HG03342 (cell line): ENCODE results near the gene NR2F1.
A peak's percentile ranks its signal among the peaks of the same experiment; 100 is the strongest.

Source experiments
- ATAC-seq: cut with Tn5 transposase; IDR thresholded peaks from one replicate; pipeline ENCODE4 v1.9.1; 2021; ENCODE audit warnings: mild to moderate bottlenecking, moderate library complexity; ENCODE audit not compliant: unreplicated experiment

The NR2F1 gene

GRCh38 chr5:93603793-93604643 is 21.0 kb downstream of the NR2F1 start:
- no peak for ATAC-seq

- no peak for ATAC-seq
Measured at GRCh38 chr5:93604644-93605515, 21.9 kb downstream of the NR2F1 start.

- ATAC-seq = no peak
Measured at GRCh38 chr5:93606382-93606752, 23.3 kb downstream of the NR2F1 start.

- peak; percentile 60 for ATAC-seq
Measured at GRCh38 chr5:93607367-93608258, 24.6 kb downstream of the NR2F1 start.

- no peak for ATAC-seq
Measured at GRCh38 chr5:93608855-93609254, 25.8 kb downstream of the NR2F1 start.

- no peak for ATAC-seq
Measured at GRCh38 chr5:93609762-93610161, 26.7 kb downstream of the NR2F1 start.

- no peak for ATAC-seq
Measured at GRCh38 chr5:93610581-93611272, 27.7 kb downstream of the NR2F1 start.

GRCh38 chr5:93611273-93611975 is 28.4 kb downstream of the NR2F1 start:
- no peak for ATAC-seq

GRCh38 chr5:93611976-93612854 is 29.2 kb downstream of the NR2F1 start:
- ATAC-seq = no peak

GRCh38 chr5:93612855-93613243 is 29.8 kb downstream of the NR2F1 start:
- no peak for ATAC-seq

GRCh38 chr5:93616538-93617174 is 33.6 kb downstream of the NR2F1 start:
- no peak for ATAC-seq

GRCh38 chr5:93620487-93621326 is 37.7 kb downstream of the NR2F1 start:
- peak; percentile 96 for ATAC-seq

GRCh38 chr5:93621327-93621798 is 38.3 kb downstream of the NR2F1 start:
- ATAC-seq = no peak

- ATAC-seq = no peak
Measured at GRCh38 chr5:93622240-93622885, 39.3 kb downstream of the NR2F1 start.

- ATAC-seq = no peak
Measured at GRCh38 chr5:93623153-93623552, 40.1 kb downstream of the NR2F1 start.

- ATAC-seq = no peak
Measured at GRCh38 chr5:93626801-93627200, 43.8 kb downstream of the NR2F1 start.

GRCh38 chr5:93632327-93632726 is 49.3 kb downstream of the NR2F1 start:
- no peak for ATAC-seq
